ENCODE results near the gene MANBA.
"Not testable (repeated sequence)": the region's sequence is repeated elsewhere in the genome, so short reads cannot be mapped to it uniquely, and the experiment has no call there.

MANBA gene

DNA sequence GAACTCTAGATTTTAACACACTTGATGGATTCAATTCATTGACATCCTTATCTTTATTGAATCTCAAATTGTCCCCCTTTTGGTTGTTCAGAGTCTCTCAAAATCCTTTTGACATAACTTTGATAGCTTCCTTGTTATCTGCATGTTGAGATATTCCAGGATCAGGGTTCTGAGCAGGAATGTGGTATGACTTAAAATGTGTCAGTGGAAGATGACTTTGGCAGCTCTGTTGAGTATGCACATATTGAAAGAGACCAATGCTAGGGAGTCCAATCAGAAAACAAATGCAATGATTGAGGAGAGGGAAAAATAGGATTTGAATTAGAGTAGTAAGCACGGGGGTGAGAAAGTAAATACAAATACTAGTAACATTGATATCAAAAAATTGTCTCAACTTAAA lies 93.8 kb downstream of the MANBA start:
- no peak for DNase-seq

DNA sequence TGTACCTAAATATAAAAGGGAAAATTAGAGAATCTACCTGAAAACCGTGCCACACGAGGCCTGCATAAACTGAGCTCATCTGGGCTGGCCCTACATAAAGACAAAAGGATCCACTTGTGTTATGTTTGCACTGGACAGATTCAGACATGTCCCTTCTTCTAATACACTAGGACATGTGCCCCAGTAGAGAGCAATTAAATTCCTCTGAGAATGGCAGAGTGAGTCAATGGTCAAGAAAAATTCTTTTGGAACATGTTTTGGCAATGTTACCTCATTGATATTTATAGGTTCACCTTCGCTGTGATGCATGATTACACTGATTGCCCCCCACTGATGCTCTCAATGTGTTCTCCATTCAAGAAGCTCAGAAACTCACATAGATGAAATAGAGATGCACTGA lies 95.2 kb downstream of the MANBA start:
- DNase-seq: no peak

DNA sequence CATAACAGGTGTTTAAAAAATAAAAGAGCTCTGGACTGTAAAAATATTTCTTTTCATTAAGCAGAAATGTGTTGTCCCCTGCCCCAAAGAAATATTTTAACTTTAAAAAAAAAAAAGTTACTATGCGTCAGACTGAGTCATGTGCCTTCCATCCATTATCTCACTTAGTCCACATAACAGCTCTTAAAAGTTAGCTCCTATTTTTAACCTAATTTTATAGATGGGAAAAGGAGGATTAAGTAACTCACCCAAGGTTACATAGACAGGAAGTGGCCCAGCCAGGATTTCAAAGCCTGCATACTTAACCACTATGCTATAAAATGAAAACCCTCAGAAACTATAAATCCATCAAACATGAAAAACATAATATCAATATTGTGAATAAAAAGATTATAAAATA lies 97.7 kb downstream of the MANBA start:
- DNase-seq: no peak

DNA sequence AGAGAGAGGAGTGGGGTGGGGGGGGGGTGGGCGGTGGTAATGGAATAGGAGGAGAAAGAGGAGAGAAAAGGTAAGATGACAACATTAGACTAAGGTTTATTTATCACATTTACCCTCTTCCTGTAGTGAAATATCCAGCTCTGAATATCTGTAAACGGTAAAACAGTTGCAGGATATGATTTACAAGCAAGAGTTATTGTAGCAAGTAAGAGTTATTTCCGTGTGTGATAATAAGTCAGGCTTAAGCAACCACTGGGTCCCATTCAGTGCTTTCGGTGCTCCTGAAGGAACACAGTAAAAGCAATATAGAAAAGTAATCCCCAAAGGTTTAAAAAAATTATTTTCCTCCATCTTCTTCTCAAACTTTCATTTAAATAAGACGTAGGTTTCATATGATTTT lies 103.6 kb downstream of the MANBA start:
- DNase-seq: no peak

DNA sequence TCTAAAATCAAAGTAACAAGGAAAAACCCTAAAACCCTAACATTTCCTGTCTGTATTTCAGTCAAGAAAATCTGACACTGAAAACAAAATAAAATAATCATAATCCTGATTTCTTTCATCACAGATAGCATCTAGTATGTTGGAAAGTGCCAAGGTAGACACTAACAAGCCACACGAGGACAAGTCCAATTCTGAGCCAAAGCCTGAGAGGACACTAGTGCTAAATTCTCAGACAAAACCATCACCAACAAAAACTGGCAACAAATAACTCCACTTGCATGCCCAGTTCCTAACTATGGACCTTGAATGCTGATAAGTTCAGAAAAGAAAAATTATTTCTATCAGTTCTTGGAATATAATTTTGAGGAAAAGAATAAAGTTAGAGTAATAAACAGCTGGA lies 113.7 kb downstream of the MANBA start:
- DNase-seq: no peak

DNA sequence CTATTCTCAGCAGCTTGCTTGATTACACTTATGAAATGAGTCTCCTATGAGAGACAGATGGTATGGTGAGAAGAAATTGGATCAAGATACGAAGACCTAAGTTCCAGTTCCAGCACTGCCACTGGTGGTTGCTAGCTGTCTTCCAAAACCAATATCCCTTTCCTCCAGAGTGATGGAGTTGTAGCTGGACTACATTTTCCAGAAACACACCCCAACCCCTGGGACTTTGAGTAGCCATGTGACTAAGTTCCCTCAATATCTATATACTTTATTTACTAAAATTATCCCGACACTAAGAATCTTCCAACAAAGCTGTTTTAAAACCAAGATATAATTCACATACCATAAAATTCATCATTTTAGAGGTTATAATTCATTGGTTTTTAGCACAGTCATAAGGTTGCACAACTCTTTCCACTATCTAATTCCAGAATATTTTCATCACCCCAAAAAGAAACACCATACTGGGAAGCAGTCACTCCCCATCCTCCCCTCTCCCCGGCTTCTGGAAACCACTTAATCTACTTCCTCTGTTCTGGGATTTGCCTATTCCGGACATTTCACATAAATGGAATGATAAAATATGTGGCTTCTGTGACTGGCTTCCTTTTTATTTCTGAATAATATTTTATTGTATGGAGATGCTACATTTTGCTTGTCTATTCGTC lies 118.0 kb downstream of the MANBA start:
- no peak for DNase-seq

DNA sequence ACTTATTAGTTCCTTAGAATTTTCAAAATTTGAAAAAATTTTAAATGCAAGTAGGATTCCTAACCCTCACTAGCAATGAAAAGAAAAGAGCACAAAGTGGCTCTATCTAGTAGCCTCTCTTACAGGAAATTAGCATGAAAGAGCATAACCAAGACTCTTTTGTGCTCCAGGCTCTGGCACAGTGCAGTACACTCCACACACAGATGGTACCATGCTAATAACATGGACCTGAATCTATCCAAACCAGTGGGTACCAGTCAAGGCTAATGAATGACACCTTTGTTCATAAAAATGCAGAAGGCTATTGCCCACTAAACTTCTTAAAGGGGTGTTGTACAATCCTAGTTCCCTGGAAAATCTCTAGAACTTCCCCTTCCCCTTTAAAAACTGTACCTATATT lies 119.0 kb downstream of the MANBA start:
- DNase-seq: no peak

DNA sequence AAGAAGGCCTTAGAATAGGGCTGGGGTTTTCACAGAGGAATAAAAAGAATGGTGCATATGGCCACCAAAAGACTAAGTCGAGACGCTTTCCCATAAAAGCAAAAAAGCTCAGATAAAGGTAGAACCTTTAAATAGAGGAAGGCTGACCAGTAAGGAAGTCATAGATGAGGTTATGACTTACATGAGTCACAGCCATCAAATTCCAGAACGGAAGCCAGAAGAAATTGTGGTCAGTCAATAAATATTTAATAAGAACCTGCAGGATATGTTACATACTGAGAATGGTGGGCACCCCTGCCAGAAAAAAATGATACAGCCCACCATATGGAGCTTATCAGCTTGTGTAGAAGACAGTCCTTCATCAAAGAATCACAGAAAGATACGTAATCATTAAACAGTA lies 120.1 kb downstream of the MANBA start:
- no peak for DNase-seq

DNA sequence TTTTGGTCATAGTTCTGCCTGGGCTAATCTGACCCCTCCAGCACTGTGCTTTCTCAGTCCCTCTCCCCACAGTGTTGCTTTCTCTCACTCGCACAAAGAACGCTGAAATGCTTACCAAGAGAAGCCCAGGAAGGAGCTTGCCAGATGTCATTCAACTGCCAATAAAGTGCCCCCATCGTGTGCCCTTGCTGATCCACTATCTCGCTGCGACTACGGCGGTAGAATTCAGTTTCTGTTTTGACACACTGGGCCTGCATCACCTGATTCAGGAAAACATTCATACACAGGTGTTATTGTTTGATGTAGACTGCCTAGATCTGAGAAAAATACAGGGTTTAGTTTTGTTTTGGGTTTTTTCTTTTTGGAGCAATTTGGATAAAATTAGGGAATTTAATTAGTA lies 121.2 kb downstream of the MANBA start:
- no peak for DNase-seq

DNA sequence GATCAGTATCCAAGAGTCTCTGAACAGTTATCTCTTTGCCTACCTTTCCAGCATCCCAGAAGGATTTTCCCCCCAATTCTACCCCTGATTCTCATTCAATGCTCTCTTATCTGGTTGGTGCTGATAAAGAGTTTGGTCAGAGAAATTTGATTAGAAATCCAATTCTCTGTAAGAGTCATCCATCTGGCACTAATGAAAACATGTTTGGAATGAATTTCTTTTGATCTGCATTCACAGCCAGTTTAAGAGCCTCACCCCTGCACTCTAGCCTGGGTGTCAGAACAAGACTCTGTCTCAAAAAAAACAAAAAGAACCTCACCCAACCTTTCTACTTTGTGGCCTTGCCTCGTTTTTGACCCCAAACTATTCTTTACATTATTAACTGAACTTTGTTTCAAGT lies 122.1 kb downstream of the MANBA start:
- no peak for DNase-seq

DNA sequence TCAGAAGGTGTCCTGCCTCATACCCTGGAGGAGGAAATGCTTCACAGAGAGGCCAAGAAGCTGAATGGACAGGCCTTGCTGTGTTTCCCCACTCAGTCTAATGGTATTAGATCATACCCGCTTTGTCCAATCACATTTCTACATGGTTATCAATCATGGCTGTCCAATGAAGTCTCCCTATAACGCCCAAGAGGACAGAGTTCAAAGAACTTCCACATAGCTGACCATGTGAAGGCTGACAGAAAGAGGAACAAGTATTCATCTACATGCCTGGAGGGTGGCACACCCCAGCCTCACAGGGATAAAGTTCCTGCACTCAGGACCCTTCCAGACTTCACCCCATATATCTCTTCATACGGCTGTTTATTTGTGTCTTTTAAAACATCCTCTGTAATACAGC lies 123.4 kb downstream of the MANBA start:
- no peak for DNase-seq

DNA sequence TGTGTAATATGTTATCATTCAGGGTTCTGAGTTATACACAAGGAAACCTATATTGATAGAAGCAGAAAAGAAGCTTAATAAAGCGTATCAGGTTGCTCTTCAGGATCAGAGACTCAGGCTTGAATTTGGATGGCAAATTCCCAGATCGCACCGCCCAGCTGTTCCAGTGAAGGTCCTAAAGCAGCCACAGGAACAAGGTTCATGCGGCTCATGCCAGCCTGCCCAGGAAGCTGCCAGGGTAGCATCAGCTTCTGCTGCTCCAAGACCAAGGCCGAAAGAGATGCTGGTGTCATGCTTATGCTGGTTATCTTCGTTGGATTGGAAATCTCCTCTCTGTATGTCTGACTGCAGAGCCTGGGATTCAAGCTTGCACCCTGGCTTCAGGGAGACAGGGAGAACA lies 127.7 kb downstream of the MANBA start:
- no peak for DNase-seq

DNA sequence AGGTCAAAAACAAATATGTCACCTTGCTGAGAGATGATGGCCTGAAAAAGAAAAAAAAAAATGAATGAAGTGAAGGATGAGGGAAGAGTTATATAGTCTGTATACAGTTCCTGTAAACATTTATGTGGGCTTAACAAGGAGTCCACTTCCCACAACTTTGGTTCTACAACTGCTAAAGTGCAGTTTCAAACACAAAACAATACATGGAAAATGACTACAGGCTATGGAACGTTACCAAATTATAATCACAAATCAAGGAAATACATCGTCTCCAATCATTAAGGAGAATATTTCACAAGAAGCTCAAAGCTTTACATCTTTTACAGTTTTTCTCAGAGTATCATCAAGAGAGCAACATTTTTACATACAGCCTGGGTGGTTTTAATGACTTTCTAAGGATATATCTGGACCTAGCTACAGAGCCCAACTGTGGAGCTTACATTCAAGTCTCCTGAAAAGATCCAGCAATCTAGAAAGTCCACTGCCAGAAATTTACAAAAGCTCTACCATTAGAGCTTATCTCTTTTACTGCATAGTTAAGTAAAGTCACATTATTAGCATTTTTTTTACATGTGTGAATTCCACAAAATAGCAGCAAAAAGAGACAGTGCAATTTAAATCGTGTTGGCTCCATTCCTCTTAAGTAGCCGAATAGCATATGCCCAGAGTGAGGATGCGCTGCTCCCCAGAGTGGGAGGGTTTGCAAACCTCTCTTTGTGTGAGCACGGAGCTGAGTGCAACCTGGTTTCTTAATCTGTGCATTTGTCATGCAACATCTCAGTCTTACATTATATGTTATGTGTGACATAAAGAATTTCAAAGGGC lies 128.3 kb downstream of the MANBA start:
- DNase-seq: no peak

DNA sequence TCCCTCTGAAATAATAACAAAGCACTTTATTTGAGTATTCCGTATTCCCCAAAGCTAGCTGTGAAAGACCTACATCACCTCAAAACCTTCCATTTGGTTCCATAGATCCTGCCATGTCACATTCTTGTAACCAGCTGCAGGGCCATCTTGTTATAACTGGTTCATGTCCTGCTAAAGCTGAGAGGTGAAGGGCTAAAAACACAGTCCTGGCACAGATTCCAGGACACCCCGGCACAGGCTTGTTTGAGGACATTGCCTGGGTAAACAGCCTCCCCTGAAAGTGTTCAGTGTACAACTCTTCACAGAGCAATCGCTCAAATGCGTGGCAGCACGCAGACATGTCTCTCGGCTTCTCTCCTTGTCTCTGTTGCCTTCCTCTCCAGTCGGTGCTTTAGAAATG lies 129.2 kb downstream of the MANBA start:
- no peak for DNase-seq

DNA sequence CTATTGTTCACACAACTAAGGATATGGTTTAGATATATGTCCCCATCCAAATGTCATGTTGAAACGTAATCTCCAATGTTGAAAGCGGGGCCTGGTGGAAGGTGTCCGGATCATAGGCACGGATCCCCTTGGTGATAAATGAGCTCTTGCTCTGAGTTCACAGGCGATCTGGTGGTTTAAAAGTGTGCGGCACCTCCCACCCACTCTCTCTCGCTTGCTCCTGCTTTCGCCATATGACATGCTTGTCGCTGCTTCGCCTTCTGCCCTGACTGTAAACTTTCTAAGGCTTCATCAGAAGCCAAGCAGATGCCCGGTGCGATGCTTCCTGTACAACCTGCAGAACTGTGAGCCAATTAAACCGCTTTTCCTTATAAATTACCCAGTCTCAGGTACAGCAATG lies 131.1 kb downstream of the MANBA start:
- DNase-seq: no peak

DNA sequence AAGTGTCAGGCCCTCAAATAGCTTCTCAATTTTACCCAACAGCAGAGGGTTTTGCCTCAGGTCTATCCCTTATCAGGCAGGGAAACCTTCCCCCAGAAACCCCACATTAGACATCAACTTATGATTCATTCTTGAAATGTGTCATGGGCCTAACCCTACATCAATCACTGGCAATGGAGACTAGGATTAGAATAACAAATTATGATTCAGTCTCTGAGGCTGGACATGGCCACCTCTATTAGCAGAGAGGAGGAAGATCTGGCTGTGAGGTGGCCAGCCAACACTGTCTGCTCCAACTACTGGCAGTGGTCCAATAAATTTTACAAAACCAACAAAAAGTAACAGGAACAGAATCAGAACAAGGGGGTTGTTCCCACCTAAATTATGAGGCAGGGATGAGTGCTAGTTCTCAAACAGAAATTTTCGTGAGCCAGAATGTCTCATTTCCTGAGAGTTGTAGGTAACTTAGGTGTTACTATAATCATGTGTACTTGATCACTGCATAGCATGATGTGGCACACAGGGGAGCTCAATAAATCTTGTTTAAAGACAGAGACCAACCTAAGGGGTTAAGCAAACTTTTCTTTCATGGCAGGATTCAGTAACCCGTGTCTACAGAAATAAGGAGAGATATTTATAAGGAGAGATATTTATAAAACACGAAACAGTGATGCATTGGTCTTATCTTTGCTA lies 132.8 kb downstream of the MANBA start:
- no peak for DNase-seq

DNA sequence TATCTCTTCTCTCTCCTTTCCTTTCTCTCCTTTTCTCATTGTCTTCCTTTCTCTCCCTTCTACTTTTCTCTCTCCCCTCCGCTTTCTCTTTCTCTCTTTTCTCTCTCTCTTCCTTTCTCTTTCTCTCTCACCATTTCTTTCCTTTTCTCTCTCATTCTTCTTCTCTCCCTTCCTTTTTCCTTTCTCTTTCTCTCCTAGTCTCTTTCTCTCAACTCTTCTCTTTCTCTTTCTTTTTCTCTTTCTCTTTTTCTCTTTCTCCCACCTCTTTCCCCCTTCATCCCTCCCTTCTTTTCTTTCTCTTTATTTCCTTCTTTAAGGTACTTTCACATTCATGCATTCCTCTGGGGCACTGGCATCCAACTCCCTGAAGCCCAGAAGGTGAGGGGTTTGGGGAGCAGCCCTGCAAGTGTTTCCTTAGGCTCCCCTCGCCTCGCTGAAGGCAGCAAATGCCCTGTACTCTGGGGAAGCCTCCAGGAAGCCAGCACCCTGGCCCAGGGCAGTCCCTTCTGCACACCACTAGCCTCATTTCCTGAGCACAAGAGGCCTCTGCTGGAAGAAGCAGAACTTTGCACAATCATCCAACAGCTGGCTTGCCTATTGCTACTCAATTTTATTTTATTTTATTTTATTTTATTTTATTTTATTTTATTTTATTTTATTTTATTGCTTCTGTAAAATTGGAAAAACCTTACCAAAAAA lies 135.4 kb downstream of the MANBA start:
- peak; percentile 61 for DNase-seq

DNA sequence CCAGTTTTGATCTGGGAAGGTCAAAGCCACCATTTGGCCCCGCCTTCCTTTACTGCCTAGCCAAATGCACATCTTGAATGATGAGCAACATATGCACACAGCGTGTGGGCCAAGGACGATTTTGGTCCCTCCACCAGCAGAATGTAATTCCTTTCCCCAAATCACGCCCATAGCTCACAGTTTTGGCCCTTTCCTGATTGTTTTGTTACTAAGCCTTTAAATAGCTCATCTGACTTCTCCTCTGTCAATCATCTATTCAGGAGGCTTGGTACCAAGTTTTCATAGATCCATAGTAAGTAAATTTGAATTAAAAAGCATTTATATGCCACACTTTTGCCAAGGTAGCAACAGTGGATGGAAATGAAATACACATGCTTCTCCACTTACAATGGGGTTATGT lies 136.3 kb downstream of the MANBA start:
- no peak for DNase-seq

DNA sequence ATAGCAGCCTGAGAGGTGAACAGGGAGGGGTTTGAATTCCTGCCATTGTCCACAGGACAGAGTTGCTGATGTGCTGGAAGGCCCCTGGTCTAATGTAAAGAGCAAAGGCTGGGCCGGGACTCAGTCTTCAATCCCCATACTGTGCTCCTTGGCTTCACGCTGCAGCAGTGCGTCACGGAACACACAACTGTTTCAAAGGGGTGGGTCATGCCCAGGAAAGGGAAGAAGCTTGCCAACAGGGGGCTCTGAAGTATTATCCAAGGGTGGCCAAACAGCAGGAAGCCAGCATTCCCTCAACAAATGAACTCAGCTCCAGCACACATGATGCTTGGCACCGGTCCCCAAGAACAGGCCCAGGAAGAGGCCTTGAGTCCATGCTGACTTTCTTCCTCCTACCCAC lies 137.1 kb downstream of the MANBA start:
- no peak for DNase-seq

DNA sequence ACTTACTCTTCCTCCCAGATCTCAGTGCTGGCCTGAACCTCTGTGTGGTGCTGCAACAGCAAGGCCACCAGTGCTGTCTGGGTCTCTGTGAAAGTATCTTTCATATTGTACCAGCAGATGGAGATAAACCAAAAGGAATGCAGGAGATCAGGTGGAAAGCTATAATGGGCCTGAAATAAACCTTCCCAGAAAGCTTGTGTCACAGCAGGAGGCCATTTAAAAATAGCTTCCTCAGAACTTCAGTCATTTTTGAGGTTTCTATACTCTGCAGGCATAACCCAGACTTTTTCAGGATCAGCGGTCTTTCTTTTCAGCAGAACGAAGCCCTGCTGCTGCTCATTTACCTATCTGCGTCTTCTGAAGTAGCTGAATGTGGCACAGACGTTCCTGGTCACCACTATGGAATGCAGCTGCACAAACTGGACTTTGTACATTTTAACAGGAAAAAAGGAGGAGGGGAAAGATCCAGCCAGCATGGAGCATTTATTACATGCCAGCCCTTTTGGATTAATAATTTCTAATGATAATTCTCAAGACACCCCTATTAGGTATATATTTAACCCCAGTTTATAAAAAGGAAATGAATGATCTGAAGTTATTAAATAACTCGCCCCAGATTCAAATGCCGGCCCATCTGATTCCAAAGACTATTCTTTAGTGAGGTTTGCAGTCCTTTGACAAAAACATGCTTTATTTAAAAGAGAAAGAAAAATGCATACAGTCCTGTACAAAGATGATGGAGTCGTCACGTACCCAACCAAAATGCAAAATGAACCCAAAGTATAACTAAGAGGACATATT lies 139.9 kb downstream of the MANBA start:
- DNase-seq: no peak

DNA sequence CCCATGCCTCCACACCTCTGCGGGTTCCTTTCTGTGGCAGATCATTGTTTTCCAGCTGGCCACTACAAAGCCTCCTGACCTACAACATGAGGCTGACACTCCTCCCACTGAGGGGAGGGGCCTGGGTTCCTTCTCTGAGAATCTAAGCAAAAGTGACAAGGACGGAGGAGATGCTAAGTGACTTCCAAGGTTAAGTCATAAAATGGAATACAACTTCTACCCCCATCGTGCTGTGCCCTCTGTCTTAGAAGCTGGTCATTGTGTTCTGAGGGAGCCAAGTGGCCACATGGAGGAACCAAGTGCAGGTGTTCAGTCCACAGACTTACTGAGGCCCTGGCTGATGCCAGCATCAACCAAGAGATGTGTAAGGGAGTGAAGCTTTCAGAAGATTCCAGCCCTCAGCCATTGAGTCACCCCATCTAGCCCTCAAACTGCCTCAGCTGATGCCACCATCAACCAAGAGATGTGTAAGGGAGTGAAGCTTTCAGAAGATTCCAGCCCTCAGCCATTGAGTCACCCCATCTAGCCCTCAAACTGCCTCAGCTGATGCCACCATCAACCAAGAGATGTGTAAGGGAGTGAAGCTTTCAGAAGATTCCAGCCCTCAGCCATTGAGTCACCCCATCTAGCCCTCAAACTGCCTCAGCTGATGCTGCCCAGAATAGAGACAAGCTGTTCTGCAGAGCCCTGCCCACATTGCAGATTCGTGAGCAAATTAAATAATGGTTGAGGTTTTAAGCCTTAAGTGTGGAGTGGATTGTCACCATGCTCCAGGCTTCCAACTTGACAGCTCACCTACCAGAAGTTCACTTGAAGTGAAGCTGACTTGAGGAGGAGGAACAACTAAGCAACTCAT lies 140.8 kb downstream of the MANBA start:
- DNase-seq: not testable (repeated sequence)

DNA sequence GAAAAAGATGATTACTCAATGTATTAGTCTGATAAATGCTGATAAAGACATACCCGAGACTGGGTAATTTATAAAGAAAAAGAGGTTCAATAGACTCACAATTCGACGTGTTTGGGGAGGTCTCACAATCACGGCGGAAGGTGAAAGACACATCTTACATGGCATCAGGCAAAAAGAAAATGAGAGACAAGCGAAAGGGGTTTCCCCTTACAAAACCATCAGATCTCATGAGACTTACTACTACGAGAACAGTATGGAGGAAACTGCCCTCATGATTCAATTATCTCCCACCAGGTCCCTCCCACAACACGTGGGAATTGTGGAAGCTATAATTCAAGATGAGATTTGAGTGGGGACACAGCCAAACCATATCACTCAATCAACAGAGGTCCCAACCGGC lies 141.7 kb downstream of the MANBA start:
- DNase-seq: not testable (repeated sequence)
